HG02642 (cell line): ENCODE data around the gene DNAJC22.
"Not testable (repeated sequence)": the region's sequence is repeated elsewhere in the genome, so short reads cannot be mapped to it uniquely, and the experiment has no call there.

Experiments used
- ATAC-seq: cut with Tn5 transposase; IDR thresholded peaks from one replicate; pipeline ENCODE4 v1.9.1; 2021; ENCODE audit warnings: mild to moderate bottlenecking; ENCODE audit not compliant: unreplicated experiment, poor library complexity

DNAJC22 gene

DNA sequence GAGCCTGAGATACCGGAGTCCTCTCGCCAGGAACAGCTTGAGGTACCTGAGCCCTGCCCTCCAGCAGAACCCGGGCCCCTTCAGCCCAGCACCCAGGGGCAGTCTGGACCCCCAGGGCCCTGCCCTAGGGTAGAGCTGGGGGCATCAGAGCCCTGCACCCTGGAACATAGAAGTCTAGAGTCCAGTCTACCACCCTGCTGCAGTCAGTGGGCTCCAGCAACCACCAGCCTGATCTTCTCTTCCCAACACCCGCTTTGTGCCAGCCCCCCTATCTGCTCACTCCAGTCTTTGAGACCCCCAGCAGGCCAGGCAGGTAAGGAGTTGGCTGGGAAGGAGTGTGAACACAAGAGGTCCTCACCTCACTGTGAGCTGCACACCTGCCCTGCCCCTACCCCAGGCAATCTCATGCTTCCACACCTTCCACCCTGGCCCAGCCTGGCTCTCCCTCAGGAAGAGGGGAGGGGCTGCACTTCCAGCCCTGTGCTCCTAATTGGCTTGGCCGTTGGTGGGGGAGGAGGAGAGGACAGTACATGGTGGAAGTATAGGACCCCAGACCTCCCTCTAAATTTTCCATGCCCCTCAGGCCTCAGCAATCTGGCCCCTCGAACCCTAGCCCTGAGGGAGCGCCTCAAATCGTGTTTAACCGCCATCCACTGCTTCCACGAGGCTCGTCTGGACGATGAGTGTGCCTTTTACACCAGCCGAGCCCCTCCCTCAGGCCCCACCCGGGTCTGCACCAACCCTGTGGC lies 15.9 kb upstream of the DNAJC22 start:
- no peak for ATAC-seq

DNA sequence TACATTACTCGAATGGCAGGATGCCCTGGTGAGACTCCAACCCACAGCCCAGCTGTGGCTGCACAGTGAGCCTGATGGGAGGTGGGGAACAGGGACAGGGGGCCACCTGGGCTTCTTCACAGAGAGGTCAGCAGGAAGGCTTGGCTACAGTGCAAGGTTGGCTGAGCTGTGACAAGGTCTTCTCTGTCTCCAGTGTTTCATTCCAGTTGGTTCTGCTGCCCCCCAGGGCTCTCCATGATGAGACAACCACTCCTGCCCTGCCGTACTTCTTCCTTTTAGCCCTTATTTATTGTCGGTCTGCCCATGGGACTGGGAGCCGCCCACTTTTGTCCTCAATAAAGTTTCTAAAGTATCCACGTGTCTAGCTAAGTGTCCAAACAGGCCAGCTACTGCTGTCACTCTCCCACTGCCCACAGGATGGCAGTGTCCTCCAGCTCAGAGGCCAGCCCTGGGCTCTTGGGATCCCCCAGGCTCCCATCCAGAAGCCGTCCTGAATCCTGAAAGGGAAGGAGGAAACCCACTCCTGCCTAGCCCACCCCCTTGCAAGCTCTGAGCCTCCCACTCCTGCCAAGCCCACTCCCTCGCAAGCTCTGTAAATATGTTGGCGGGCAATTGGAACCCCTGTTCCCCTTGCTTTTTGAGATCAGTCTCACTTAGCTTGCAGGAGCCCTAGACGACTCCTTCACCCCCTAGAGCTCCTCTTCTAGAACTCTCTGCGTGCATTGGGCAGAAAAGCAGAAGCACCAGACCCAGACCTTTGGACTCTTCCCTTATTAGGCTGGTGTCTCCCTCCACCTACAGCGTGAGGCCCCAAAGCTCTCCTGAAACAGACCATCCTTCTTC lies 15.1 kb upstream of the DNAJC22 start:
- ATAC-seq: no peak

DNA sequence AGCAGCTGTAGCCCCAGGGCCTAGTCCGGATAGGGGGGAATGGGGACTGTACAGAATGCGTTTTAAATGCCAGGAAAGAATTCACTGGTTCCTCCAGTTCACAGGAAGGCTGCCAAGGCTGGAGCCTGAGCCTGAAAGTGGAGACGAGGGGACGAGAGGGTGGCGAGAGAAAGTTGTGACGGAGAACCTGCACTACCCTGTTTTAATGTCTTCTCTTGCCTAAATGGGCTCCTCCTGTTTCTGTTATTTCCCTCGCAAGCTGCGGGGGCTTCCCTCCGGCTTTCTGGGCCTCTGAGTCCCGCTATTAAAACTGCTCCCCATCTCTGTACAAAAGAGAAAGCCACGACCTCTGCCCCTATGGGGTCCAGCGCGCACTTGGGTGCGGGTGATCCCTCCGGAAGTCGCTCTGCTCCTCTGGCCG lies 14.2 kb upstream of the DNAJC22 start:
- no peak for ATAC-seq

DNA sequence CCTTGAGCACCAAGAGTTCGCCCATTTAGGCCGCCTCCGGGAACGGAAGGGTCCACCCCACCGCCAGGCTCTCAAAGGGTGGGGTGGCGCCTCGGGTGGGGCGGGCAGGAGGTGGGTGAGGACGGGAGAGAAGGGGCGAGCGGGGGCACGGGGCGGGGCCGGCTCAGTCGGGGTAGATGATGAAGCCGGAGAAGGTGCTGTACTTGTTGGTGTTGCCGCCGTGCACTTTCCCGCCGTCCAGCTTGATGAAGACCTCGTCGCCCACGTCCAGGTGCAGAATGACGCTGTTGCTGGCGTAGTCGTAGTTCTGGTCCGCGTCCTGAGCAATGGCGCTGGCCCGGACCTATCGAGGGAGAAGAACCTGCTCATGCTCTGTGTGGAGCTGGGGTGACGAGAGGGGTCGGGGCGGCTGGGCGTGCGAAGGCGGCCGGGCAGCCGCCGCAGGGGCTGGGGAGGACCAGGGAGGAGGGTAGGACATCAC lies 13.8 kb upstream of the DNAJC22 start:
- ATAC-seq: no peak

DNA sequence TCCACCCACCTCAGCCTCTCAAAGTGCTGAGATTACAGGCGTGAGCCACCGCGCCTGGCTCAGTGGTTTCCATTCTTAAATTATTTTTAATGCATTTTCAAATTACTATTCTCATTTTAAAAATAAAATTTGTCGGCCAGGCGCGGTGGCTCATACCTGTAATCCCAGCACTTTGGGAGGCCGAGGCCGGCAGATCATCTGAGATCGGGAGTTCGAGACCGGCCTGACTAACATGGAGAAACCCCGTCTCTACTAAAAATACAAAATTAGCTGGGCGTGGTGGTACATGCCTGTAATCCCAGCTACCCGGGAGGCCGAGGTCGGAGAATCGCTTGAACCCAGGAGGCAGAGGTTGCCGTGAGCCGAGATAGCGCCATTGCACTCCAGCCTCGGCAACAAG lies 12.9 kb upstream of the DNAJC22 start:
- ATAC-seq: not testable (repeated sequence)

DNA sequence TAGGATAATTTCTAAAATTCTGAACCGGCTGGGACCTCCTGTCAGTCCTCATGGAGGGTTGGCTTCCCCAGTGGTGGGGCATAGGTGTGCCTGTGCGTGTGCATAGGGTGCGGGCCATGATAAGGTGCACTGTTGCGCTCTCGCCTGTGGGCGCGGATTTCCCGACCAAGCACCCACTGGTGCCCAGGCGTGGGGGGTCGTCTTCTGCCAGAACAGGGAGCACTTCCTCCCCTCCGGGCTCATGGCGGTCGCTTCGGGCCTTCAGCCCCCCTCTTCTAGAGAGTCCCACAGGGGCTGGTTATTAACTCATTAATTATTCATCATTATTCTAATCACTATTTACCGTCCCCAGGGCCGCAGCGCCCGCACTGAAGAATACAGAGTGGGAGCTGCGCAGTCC lies 12.5 kb upstream of the DNAJC22 start:
- ATAC-seq: no peak

DNA sequence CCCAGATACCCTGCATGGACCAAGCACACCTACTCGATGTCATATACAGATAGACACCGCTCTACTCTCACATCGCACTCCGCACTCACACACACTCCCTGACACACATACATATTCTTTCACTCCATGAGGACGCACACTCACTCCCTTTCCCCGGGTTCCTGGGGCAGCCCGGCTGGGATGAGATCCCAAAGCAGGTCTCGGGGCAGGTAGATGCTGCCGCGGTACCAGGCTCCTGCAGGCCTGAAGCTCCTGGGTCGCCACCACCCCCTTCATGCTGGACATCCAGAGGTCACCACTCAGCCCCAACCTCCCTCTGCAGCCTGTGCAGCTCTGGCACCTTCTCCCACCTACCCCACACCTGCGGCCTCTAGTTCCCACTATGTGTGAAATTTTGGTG lies 12.0 kb upstream of the DNAJC22 start:
- no peak for ATAC-seq

DNA sequence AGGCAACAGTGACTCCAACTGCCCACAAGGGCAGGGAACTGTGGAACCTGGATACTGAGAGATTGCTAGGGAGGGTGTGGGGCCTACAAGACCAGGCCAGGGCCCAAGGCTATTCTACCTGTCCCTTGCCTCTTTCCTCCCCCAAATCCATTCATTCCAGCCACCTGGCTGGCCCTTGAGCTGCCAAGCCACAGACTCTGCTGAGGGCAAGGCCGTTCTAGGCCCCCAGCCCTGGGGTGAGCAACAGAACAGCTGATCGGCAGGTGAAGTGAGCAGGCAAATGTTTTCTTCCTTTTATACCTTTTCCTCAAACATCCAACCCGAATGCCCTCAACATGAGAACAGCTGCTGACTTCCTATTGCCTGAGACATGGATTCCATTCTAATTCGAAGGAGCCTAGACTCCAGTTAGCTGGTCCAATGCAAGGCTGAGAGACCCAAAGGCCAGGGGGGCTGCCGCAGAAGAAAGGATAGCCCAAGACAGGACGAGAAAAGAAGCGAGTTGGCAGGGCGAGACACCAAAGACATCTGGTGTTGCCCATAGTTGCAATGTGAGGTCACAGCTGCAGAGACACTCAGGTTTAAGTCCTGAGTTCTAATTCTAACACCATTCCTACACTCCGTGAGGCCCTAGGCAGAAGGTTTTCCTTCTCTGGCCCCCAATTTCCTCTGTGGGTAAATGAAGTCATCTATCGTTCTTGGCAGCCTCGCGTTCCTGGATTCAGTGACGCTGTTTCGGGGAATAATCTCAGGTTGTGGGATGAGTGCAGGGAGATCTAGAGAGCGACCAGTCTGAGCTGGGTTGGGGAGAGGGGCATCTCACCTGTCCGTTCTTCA lies 11.4 kb upstream of the DNAJC22 start:
- ATAC-seq: no peak

DNA sequence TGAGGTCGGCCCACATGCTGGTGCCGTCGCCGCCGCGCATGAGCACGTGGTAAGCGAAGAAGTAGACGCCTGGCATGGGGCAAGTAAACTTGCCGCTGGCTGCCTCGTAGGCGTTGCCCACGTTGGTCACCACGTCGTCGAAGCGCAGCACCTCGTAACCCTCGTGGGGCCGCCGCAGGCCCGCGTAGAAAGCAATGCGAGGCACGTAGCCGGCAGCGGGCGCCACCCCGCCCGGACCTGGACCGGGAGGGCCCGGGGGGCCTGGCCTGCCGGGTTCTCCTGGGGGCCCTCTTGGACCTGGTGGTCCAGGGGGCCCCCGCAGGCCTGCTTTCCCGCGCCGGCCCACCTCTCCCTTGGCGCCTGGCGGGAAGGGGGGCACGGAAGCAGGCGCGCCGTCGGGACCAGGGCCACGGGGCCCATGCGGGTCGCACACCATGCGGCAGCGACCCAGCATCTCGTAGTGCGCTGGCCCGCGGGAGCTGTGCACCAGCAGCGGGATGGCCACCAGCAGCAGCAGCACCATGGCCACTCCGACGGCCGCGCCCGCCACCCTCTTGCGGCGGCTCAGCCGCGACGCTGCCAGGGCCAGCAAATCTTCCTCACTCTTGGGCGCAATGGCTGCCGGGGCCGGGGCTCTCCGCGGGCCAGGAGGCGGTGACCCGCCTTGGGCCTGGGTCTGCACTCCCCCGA lies 10.6 kb upstream of the DNAJC22 start:
- ATAC-seq: no peak

DNA sequence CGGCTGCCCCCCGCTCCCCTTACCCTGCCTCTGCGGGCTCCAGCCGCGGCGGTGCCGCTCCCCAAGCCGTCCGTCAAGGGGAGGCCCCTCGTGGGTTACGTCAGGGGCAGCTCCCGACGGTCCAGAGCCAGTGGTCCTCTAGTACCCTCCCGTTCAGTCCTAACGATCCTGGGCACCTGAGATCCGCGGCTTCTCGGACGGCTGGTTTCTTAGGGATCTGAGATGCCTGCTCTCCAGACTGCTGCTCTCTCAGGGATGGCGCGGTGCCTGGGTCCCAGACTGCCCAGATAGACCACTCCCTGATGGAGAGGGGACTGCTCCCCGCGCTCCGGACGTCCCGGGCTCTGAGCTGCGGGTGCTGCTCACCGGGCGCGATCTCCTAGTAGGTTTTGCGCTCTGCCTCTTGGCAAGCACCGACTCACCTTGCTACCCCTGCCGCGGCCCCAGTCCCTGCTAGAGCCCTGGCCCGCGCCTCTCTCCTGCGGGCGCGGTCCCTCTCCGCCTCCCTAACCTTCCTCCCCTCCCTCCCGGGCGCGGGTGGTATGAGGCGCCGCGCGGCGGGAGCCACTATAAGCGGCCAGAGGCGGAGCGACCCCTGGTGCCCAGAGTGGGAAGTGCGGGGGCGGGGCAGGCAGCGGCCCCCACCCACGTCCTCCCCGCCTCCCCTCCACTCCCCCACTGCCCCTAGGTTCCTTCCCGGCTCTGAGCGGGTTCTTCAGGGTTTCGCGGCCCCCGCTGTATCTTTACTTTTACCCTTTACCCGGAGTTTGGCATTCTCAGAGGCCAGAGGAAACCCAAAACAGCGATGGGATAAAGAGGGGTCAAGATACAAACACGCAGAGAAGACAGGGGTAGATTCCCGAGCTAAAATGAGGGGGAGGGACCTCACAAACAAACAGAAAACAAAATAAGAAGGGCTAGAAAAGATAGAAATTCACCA lies 9.8 kb upstream of the DNAJC22 start, which contains the start of gene C1QL4:
Gene C1QL4 (minus strand): TSS at position 544 of the 940 bp plus-strand sequence. CDS start 711 bp downstream, outside the sequence.
- ATAC-seq: peak; percentile 66

DNA sequence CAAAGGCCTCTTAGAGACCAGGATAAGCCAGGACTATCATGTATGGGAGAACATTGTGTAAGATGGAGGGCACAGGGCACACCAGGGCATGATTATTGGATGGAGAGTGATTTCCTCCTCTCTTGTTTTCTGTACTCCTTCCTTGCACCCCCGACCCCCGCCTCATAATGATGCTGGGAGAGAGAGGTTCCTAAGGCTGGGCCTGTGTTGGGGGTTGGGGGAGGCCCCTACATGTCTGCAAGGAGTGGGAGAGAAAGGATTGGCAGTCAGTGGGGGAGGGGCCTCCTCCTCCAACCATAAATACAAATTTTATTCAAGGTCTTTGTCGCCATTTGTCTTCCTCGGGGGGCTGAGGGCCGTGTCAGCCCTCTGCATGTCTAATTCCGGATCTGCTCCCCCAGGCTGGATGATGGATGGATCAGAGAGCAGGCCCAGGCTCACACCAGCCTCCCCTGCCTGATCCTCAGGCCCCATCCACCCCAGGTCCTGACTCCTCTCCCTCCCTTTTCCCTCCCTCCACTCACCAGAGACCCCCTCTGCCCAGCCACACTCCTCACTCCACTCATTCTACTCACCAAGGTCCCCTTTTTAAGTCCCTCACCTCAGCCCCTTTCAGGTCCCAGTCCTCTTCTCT lies 7.7 kb upstream of the DNAJC22 start:
- no peak for ATAC-seq

DNA sequence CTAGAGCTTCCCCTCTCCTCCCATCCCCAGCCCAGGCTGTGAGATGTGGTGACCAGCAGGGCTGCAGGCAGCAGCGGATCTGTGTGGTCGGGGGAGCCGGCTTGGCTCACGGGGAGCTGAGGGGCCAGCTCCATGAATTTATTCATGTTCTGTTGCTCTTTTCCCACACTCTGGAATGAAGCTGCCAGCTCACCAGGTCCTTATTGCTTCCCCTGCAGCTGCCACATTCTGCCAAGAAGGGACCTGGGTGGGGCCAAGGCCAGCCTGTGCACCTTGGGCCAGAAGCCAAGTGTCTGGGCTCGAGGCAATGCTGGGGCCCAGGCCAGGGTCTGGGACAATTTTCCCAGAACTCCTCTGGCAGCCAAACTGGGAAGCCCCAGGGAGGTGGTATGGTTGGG lies 7.2 kb upstream of the DNAJC22 start:
- no peak for ATAC-seq

DNA sequence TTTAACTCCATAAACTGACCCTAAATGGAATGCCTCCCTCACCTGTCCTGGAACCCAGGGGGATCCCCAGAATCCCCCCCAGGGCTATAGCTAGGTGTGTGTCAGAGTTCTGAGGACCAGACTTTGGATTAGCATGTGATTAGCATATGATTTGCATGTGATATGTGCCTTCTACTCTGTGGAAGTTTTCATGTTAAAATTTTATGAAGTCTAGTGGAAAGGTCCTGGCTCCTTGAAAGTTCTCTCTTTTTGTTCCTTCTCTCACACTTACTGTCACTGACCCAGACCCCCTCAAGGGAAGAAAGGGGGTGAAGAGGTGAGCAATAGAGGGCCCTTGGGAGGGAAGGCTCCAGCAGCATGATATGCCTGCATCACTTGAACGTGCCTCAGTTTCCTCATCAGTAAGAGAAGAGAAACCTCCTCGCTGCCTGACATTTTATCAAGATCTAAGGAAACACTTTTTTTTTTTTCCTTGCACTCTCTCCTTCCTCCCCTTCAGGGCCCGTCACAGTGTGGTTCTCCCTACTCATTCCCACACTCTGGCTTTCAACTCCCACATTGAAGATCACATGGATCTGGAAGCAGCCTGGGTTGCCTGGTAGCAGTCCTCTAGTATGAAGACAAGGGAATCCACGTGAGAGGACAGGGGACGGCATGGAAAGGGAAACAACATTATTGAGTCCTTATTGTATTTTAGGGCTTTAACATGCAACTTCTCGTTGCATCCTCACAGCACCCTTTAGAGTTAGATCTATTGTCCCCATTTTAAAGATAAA lies 6.4 kb upstream of the DNAJC22 start:
- no peak for ATAC-seq

DNA sequence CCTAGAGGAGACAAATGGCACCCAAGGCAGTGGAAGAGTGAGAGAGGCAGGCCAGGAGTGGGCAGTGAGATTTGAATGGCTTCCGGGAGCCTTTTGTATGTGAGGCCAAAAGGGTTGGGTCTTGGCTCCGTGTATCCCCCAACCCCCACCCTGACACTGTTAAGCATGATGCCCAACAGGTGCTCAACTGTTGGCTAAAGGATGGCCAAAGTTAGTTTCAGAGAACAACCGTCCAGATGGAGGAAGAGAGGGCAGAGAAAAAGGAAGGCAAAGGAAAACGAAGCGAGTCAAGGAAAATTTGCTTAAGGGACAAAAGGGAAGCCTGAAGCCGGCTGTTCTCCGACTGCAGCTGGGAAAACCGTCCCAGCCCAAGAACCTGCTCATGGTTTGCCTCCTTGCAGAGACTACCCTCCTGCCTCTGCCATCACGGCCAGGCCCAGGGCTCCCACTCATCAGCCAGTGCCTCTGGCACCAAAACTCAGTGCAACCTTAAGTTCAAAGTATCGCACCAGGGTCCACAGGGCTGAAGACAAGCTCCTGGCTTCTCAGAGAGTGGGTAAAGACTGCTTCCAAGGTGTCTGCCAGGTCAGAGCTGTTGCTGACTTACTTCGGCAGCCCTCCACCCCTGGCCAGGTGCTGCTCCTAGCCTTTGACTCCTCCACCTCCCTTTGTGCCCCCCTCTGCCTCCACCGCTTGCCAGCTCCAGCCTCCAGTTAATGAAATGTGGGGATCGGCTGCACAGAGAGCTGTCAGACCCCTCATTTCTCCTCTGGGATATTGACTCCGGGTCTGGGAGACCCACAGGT lies 5.5 kb upstream of the DNAJC22 start:
- no peak for ATAC-seq

DNA sequence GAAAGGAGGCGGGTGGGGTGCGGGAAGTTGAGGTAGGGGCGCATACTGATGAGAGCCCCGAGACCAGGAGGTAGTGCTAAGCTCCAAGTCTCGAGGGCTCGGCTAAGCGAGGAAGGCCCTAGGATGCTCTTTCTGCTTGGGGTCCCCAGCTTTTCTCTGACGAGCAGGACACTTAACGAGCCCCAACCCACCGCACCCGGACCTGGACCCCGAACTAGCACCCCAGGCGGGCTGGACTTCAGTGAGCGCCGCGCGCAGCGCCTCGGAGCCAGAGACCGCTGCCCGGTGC lies 5.0 kb upstream of the DNAJC22 start:
- no peak for ATAC-seq

DNA sequence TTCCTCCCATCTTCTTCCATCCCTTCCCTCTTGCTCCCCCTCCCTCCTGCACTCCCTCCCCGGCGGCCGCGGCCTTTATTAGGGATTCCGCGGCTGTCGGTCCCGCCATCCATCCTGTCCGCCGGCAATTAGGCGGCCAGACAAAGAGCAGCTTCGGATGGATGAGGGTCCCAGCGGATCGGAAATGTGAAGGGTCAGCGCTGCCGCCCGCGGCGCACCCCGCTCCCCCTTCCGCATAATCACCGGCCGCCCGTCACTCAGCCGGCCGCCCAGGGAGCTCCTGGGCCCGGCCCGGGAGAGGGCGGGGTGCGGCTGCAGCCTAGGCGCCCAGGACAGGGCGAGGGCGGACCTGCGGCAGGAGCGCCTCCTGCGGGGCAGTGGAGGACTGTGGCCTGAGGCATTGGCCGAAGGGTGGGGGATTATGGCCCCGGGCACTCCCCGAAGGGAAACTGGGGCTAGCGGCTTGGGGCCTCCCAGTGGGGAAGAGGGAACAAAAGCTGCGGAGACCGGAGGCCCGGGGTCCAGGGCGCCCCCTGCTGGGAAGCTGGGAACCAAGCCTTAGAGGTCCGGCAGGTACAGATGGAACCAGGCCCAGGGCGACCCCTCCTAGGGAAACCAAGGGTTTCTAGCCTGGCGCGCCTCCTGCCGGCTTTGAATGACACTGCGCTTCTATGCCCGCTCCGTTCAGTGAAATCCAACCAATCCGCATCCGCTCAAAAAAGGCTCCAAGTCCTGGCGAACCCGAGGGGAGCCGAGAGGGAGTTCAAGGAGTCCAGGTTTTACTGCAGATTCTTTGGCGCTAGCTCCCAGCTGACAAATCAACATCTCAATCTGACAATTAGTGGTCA lies 4.4 kb upstream of the DNAJC22 start:
- ATAC-seq: peak; percentile 55
